NCI-H446 treated with DMSO at 0.1 percent for 48 hours (cell line): ENCODE measurements around the gene LLCFC1.

ENCODE experiments used
- DNase-seq: peaks from one replicate; lab custom pipeline; 2025; lab: John Stamatoyannopoulos, UW

Gene LLCFC1

DNA sequence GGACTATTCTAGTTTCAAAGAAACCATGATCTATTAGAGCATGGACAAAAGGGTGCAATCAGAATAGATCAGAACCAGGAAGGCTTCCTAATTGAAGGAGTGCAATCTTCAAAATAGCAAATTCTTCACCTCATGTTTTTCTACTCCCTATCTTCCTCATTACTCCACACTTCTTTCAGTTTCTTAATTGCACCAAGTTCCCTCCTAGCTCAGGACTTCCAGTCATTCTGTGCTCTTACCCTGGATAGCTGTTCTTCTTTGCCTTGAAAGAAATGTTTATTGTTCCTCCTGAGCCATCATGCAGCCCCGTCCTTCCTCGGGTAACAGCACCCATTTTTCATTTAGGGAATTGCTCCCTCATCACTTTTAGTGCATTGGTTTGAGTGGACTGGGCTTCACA, 28.8 kb upstream of the LLCFC1 start:
- no peak for DNase-seq

DNA sequence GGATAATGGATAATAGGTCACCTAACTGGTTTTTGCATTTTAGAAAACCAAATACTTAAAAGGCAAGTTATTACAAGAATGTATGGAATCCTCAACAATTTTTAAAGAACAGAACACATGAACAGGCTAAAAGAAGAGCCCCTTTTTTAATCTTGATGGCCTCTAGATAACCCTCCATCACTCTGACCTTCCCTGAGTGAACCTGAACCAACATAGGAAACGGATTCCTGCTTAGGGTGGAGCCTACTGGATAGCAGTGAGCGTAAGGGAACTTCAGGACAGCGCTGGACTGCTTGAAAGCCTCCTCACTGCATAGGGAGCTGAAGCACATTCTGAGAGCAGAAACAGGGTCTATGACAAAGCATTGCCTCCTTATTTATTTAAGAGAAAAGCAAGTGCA, 26.2 kb upstream of the LLCFC1 start:
- no peak for DNase-seq

DNA sequence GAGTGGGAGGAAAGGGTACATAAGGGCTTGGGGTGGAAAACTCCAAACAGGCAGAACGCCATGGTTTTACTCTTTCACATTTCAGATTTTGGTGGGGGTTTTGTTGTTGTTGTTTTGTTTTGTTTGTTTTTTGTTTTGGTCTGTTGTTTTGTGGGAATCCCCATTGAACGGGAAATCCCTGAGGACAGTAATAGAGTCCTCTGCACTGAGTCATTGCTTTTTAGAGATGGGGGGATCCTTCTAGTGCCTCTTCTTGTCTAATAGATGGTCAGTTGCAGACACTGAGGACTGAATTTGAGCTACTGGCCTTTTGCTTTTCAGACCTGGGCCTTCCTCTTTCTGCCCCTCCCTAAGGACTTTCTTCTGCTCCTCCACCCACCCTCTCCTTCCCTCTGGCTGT, 25.7 kb upstream of the LLCFC1 start:
- no peak for DNase-seq

DNA sequence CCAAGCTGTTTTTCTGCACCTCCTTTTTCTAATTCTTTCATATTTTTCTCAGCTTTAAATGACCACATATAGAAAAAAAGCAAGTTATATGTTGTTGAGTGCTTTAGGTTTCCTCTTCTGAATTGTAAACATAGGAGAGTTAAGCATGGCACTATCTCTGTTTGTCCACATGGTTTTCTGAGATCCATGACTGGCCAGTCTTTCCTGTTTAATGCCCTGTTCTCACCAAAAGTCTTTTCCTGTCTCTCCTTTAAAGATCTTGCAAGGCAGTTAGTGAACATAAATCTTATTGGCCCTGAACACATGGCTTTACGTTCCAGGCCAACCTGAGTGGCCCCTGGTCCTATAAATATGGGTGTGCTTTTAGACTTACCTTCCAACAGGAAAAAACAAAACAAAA, 25.2 kb upstream of the LLCFC1 start:
- DNase-seq: no peak

DNA sequence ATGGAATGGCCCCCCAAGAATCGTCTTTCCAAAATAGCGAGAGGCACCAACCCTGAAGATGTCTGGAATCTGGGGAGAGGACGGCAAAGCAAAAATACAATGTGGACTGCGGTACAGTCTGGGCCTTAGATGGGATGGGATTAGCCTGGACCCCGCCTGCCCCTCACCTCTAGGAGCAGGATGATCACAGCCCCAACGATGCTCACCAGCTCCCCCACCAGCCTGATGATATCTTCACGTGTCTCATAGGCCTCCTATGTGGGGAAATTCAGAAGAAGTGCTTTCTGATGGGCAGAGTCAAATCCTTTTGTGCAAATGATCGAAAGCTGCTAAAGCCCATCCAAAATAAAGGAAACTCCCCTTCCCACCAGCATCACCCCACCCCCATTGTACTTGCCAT, 24.0 kb upstream of the LLCFC1 start:
- no peak for DNase-seq

DNA sequence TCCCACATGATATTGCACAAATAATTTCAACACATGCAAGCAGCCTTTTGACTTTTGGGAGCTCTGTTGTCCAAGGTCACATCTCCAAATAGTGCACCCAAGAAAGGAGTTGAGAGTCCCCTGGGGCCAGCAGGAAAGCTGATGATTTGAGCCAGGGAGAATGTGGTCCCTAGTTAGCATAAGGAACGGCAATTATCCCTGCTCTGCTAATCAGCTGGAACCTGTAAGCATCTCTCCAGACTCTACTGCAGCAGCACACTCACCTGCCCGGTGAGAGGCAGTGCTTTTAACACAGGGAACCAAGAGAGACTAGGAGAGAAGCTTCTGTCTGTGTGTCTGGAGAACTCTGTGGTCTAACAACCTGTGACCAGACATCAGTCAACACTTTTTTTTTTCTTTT, 22.8 kb upstream of the LLCFC1 start:
- no peak for DNase-seq

DNA sequence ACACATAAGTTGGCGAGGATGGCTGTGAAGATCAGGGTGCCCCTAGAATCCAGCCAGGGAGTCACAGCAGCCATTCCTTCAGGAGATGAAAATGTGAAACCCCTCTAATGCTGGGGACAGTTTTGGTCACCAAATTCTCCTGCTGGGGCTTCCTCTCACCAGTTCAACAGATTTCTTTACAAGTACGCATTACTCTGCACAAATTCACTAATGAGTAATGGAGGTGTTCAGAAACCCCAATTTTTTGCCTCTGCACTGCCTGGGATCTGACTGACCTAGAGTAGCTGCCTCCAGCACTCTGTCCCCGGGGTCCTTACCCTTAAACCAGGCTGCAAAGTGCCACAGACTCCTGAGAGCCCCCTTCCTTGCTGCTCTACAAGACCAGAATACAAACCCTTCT, 21.8 kb upstream of the LLCFC1 start:
- no peak for DNase-seq

DNA sequence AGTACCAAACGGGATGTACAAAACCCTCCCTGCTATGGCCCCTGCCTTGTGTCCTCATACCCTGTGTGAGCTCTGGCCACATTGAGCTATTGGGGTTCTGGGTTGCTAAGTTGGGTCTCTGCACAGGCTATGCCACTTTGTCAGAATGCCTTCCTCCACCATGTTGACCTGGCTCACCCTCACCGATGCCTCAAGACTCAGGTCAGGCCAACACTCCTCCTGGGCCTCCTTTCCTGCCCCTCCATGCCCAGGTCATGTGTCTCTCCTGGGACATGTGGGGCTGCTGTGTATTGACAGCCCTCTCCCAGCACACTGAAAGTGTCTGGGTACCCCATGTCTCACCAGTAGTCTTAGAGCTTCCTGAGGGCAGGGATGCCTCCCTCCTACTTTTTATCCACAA, 20.4 kb upstream of the LLCFC1 start:
- no peak for DNase-seq

DNA sequence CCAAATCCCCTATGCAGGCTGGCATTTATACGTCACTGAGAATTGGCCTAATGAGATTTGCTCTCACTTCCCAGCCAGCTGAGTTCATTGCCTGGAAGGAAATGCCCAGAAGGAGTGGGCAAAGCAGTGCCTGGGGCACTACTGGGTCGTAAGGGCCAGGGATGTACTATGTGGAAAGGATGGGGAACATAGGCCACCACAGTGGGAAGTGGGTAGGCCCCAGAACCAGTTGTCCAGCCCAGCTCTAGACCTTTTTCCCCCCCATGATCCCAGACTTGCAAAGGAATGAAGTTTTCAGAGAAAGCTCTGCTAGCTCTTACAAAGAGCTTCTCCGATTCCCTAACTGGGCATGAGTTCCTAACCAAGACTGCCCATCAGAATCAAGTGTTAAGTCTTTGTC, 19.6 kb upstream of the LLCFC1 start:
- no peak for DNase-seq

DNA sequence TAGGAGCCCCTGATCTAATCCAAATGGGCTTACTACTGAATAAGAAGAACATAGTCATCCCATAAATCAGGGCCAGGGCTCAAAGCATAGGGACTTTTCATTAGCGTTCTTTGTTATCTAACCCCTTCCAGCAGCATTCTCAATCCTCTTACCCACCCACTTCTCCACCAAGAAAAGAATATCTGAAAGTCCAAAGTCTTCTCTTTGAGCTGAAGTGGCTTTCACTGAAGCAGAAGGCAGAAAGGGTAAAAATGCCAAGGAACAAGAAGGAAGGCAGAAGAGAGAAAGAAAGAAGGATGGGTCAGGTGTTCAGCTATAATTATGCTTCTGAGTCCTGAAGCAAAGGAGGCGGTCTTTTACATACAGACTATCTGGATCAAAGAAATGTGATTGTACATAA, 15.9 kb upstream of the LLCFC1 start:
- no peak for DNase-seq

DNA sequence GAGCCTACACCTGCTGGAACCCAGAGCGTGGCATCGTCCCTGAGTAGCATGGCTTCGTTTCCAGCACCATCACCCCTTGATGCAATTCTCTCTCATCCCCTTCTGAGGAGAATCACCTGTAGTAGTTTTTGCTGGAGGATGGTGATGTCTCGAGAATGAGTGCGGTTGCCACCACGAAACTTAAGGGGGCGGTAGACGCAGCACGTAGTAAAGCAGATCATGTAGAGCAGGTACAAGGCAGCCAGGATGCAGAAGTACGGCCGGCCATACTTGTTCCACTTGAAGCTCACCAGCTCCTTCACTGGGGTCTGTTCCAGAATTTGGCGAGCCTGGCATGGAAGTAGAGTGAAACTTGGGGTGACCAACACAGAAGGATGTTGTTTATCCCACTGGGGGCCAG, 13.9 kb upstream of the LLCFC1 start:
- DNase-seq: no peak

DNA sequence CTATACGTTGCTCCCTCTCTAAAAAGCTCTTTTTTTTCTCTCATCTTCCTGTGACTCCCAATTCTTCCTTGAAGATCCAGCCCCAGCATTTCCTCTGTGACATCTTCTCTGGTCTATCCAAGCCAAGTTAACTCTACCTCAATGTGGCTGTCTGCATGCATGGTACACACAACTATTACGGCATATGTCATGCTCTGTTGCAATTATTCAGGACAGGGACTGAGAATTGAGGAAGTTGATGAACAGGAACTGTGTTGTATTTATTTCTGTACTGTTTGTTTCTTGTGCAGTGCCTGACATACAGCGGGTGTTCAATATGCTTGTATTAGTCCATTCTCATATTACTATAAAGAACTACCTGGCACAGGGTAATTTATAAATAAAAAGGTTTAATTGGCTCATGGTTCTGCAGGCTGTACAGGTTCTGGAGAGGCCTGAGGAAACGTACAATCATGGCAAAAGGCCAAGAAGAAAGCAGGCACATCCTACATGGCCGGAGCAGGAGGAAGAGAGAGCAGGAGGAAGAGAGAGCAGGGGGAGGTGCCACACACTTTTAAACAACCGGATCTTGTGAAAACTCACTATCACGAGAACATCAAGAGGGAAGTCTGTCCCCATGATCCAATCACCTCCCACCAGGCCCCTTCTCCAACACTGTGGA, 12.1 kb upstream of the LLCFC1 start:
- DNase-seq: no peak

DNA sequence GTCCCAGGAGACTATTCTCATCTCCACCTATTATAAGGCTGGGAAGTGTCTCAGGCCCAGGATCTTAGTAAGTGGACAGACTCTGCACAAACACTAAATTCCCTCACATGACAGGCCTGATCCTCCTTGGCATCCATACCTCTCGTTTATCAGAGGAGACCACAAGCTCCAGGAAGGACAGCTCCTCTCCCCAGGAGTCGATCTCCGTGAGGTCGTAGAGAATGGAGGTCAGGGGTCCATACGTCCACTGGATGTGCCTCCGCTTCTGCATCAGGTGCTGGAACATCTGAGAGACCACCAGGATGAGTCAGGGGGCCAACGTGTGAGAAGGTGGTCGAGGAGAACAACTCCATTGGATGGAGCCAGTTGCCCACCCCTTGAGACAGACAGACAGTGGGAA, 11.3 kb upstream of the LLCFC1 start:
- no peak for DNase-seq

DNA sequence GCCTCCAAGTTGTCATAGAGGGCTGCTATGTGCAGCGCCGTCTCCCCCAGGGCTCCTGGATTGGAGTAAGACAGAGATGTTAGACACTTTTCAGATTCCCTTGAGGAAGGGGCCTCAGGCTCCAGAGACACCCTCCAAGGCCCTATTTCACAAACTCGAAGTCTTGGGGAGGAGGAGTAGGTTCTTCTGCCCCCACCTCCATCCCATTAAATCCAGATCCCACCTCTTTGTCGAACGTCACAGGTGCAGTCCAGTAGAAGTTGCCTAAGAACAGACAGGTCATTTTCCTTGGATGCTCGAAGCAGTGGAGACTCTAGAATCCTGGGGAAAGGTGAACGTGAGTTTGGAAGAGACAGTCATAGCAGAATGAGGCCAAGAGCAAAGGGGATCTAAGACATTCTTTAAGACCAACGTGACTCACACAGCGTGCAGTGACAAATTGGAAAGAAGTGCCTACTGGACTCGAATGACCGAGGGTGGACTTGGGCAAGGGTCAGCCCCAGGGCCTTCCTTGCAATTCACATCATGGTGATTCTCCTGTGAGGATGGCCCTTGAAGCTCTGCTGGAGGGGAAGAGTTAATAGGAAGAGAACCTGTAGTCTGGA, 9.1 kb upstream of the LLCFC1 start:
- DNase-seq: no peak

DNA sequence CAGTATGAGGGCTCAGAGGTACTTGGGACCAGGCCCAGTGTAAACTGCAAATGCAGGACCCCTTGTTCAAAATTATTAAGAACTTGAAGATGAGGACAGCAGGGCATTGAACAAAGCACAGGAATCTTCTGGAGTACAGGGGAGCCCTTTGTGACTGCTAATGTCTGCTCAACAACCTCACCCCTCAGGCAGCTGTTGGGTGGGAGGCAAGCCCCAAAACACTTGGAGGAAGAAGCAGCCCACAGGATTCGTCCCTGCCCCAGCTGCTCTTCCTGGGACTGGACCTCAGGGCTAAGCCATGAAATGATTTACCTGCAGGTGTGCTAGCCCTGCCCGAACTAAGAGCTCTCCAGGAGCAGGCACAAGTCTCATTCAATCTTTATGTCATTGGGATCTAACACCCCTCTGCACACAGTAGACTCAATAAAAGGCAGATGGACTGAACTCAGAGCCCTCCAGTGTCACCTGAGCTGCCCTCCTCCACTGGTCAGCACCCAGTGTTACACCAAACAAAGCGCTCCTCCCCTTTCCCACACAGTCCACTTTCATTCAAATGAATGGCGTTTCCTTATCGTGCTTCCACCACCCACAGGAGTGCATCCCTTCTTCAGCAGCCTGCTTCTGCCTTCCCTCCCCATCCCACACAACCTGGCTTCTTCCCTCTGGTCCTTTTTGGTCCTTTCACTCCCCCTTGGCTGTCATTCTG, 6.7 kb upstream of the LLCFC1 start:
- no peak for DNase-seq

DNA sequence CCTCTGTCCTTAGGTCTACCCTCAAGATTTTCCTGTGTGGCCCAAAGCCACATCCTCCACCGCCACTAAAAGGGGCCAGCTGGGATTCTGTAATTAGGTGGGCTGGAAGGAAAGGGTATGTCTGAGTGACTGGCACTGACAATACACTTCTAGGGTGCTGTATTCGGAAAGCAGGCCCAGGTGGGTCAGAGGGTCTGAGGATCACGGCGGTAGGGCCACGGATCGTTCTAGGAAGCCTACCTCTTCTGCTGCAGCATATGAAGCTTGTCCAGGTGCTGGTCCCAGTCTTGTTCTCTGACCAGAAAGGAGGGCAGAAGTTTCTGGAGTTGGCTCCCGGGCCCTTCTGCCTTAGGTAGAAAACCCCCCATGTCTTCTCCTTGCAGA, 6.2 kb upstream of the LLCFC1 start:
- no peak for DNase-seq

DNA sequence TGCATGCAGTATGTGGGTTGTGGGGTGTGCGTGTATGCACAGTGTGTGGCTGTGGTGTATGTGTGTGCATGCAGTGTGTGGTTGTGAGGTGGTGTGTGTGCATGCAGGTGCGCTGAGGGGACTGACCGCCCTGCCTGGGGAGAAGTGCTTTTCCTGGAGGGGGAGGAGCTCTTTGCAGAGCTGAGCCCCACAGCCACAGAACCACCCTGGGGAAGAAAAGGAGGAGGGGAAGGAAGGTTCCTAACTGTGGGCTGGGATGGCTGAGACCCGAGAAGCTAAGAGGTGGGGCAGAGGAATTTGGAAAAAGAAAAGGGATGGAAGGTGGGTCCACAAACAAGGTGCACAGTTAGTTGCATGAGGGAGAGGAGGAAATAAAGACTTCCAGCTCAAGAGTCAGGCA, 5.7 kb upstream of the LLCFC1 start, which contains the start of gene TRPV5:
Gene TRPV5 (minus strand): TSS at position 123 of the 400 bp plus-strand sequence. CDS start 287 bp downstream, outside the sequence.
- DNase-seq: no peak

DNA sequence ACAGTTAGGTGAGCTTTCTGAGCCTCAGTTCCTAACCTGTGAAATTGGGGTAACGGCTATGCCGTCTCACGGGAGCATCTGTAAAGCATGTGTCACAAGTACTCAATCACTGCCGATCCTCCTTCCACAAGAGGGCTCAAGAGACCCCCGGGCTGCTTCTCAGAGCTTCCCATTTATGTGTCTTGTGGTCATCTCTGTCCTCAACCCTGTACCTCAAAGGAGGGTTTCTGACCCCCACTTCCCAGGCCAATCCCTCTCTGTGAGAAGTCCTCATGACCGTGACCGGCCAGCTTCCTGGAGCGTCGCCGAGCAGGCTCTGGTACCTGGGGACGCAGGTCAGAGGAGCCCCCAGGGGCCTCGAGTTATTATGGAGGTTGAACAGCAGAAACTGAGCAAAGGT, 5.2 kb upstream of the LLCFC1 start:
- DNase-seq: no peak

DNA sequence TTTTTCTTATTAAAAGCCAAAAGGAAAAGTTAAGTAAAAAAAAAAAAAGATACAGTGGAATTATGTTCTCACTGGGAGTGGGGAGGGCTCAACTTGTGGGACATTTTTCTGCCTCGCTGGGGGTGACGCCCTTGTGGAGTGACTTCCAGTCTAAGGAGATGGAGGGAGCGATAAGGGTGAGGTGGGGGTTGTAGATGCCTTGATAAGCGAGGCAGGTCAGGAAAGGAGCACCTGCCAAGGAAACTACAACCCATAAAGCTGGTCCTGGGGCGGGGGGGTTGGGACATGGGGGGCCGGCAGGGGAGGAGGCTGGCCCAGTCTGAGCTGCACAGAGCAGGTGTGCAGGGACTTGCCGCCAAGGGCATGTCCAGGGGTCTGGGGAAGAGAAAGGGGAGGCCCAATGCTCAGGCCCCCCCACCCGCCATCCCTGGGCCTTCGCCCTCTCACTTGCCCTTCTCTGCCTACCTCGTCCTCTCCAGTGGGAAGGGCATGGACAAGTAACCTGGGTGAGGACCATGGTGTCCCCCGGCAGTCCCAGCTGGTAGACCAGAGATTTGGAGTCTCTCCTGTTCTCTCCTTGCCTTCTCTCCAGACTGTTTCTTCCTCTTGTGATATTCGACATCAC, 3.2 kb upstream of the LLCFC1 start:
- no peak for DNase-seq

DNA sequence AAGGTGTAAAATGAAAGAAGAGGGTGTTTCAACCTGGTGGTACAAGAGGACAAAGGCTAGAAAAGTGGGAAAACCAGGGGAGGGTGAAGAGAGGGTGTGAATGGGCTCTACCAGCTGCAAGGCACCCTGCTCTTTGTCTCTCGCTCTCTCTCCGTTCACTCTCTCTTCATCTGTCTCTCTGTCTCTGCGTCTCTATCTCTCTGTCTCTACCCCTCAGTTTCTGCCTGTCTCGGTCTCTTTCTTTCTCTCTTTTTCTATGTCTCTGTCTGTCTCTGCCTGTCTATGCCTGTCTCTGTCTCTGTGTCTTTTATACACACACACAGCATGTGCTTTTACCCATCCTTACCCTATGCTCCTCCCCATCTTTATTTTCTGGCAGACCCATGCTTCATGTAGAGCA, 673 bp upstream of the LLCFC1 start:
- DNase-seq: no peak

DNA sequence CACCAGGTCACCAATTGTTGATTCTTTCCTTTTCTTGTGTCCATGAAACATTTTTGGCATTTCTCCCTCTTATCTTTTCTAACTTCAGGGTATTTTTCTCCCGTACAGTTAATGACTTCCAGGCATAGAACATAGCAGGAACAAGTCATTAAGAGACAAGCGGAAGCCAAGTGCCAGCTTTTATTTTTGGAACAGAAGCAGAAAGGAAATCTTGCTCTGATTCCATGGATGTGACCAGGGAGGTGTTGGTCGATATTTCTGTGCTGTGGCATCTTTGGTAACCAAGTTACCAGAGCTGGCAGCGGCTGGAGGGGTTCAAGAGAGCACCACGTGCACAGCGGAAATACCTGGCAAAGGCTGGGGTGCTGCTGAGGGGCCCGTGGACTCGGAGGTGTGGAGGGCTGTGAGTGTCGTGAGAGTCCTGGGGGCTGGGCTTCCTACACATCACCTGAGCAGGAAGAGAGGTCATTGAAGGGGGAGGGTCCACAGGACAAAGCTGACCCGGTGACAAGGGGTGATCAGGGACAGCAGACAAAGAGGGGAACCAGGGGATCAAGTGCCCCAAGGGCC, 1.8 kb downstream of the LLCFC1 start:
- no peak for DNase-seq

DNA sequence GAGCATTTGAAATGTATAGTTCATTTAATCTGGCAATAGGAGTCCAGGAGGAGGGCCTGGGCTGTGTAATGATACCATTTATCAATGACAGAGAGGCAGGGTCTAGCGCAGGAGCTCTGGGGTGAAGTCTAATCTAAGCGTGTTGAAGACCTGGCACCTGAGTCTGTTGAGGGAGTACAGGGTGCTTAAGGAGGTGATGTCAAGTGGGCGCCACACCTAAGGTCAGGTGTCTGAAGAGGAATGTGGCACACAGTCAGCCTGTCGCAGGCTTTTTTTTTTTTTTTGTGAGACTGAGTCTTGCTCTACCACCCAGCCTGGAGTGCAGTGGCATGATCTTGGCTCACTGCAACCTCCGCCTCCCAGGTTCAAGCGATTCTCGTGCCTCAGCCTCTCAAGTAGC, 2.3 kb downstream of the LLCFC1 start:
- DNase-seq: no peak

DNA sequence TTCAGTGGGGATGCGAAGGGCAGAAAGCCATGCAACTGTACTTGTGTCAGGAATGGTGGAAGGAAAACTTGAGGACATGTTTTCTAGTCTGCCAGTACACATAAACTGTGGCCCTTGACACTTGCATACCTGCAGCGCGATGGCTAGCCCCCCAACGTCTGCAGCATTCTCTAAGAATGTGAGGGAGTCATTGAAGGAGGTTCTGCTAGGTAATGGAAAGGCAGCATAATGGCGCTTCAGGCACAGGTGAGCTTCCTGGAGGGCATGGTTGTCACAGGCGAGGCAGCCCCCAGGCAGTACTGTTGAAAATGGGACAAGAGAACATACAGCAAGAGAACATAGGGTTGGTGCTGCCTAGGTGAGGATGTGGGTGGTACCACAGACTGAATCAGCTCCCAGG, 3.5 kb downstream of the LLCFC1 start:
- DNase-seq: no peak
